H9 (cell line): ENCODE data around the gene BCAP29. TPM values are rescaled to one million over a fixed set of nuclear protein-coding genes. Genes with fewer than 3 reads are reported as not detected.

Experiments used
- DNase-seq: peaks from one replicate; pipeline ENCODE4 v3.0.0-alpha.2; 2017
- H2AFZ ChIP-seq: one replicate; pipeline ENCODE4 v1.6.1; 2013; ENCODE audit warnings: mild to moderate bottlenecking, low read length, control low read depth, moderate library complexity
- H2AK5ac ChIP-seq: 2 replicates; pipeline ENCODE4 v1.6.1; 2013; ENCODE audit warnings: low read length, control low read depth, mixed read lengths; ENCODE audit not compliant: insufficient read length
- H2BK120ac ChIP-seq: one replicate; pipeline ENCODE4 v1.6.1; 2013; ENCODE audit warnings: low read depth, mild to moderate bottlenecking, low read length, control low read depth, inconsistent platforms; ENCODE audit not compliant: poor library complexity, severe bottlenecking
- H2BK12ac ChIP-seq: 2 replicates; pipeline ENCODE4 v1.6.1; 2013; ENCODE audit warnings: low read length, control low read depth, mixed read lengths, low read depth; ENCODE audit not compliant: insufficient read length
- H2BK15ac ChIP-seq: 2 replicates; pipeline ENCODE4 v1.6.1; 2013; ENCODE audit warnings: low read depth, low read length, control low read depth
- H2BK20ac ChIP-seq: one replicate; pipeline ENCODE4 v1.6.1; 2013; ENCODE audit warnings: low read depth, mild to moderate bottlenecking, low read length, control low read depth, inconsistent platforms; ENCODE audit not compliant: poor library complexity, severe bottlenecking
- H2BK5ac ChIP-seq: 2 replicates; pipeline ENCODE4 v1.6.1; 2013; ENCODE audit warnings: low read length, control low read depth, mixed read lengths; ENCODE audit not compliant: insufficient read length
- H3K14ac ChIP-seq: 2 replicates; pipeline ENCODE4 v1.6.1; 2013; ENCODE audit warnings: low read length, control low read depth; ENCODE audit not compliant: insufficient read depth
- H3K18ac ChIP-seq: 2 replicates; pipeline ENCODE4 v1.6.1; 2013; ENCODE audit warnings: low read depth, mild to moderate bottlenecking, mixed read lengths, low read length, control low read depth; ENCODE audit not compliant: insufficient read length
- H3K23ac ChIP-seq: 2 replicates; pipeline ENCODE4 v1.6.1; 2013; ENCODE audit warnings: low read length, control low read depth, mixed read lengths, low read depth; ENCODE audit not compliant: insufficient read length
- H3K23me2 ChIP-seq: 2 replicates; pipeline ENCODE4 v1.6.1; 2013; ENCODE audit warnings: low read depth, mild to moderate bottlenecking, mixed read lengths, low read length, control low read depth; ENCODE audit not compliant: insufficient read length, poor library complexity, severe bottlenecking
- H3K27ac ChIP-seq: 2 replicates; pipeline ENCODE4 v1.5.1; 2013; ENCODE audit warnings: low read length, control low read depth, mixed read lengths, low read depth; ENCODE audit not compliant: insufficient read length
- H3K27me3 ChIP-seq: 2 replicates; pipeline ENCODE4 v1.6.1; 2013; ENCODE audit warnings: low read length, control low read depth, inconsistent platforms; ENCODE audit not compliant: insufficient read depth
- H3K4ac ChIP-seq: 2 replicates; pipeline ENCODE4 v1.6.1; 2013; ENCODE audit warnings: low read depth, mild to moderate bottlenecking, control low read depth, inconsistent platforms, low read length, moderate library complexity
- H3K4me1 ChIP-seq: 2 replicates; pipeline ENCODE4 v1.6.1; 2013; ENCODE audit warnings: low read length, control low read depth, inconsistent platforms; ENCODE audit not compliant: insufficient read depth
- H3K4me2 ChIP-seq: 2 replicates; pipeline ENCODE4 v1.6.1; 2013; ENCODE audit warnings: low read length, control low read depth, mixed read lengths; ENCODE audit not compliant: insufficient read length, insufficient read depth
- H3K56ac ChIP-seq: 2 replicates; pipeline ENCODE4 v1.6.1; 2013; ENCODE audit warnings: low read depth, mild to moderate bottlenecking, mixed read lengths, low read length, control low read depth; ENCODE audit not compliant: insufficient read length
- H3K79me1 ChIP-seq: 2 replicates; pipeline ENCODE4 v1.6.1; 2013; ENCODE audit warnings: low read depth, mild to moderate bottlenecking, moderate library complexity, low read length, control low read depth, inconsistent platforms; ENCODE audit not compliant: insufficient read depth, poor library complexity, severe bottlenecking
- H3K79me2 ChIP-seq: 2 replicates; pipeline ENCODE4 v1.6.1; 2013; ENCODE audit warnings: low read length, control low read depth, inconsistent platforms; ENCODE audit not compliant: insufficient read depth
- H3K9ac ChIP-seq: 2 replicates; pipeline ENCODE4 v1.6.1; 2013; ENCODE audit warnings: low read length, control low read depth, mixed read lengths; ENCODE audit not compliant: insufficient read length; ENCODE audit errors: extremely low read depth
- H3K9me3 ChIP-seq: one replicate; pipeline ENCODE4 v1.6.1; 2013; ENCODE audit warnings: low read depth, low read length, inconsistent platforms; ENCODE audit not compliant: control insufficient read depth
- H3T11ph ChIP-seq: one replicate; pipeline ENCODE4 v1.6.1; 2013; ENCODE audit warnings: mild to moderate bottlenecking, low read length, control low read depth, inconsistent platforms
- H4K20me1 ChIP-seq: one replicate; pipeline ENCODE4 v1.6.1; 2013; ENCODE audit not compliant: control insufficient read depth, insufficient read length, insufficient read depth
- H4K5ac ChIP-seq: 2 replicates; pipeline ENCODE4 v1.6.1; 2013; ENCODE audit warnings: low read depth, mild to moderate bottlenecking, mixed read lengths, low read length, control low read depth; ENCODE audit not compliant: insufficient read length
- H4K8ac ChIP-seq: replicated peaks from 2 replicates; pipeline ENCODE4 v1.6.1; 2013; ENCODE audit warnings: low read length, control low read depth, mixed read lengths, low read depth; ENCODE audit not compliant: insufficient read length
- H4K91ac ChIP-seq: 2 replicates; pipeline ENCODE4 v1.6.1; 2013; ENCODE audit warnings: low read depth, mild to moderate bottlenecking, moderate library complexity, mixed read lengths, low read length, control low read depth; ENCODE audit not compliant: insufficient read length
- H3K27ac Mint-ChIP-seq, 3 experiments: 2 replicates in 2 of 3; 3 replicates in 1 of 3; pipeline ENCODE4 v1.8.0; 2020 to 2021; ENCODE audit warnings: mixed read lengths in 3 of 3, mild to moderate bottlenecking in 1 of 3, moderate library complexity in 1 of 3
- H3K27me3 Mint-ChIP-seq: 2 replicates; pipeline ENCODE4 v1.8.0; 2021; ENCODE audit warnings: low read depth, mild to moderate bottlenecking, moderate library complexity, mixed read lengths
- H3K36me3 Mint-ChIP-seq, 3 experiments: 2 replicates in 2 of 3; 3 replicates in 1 of 3; pipeline ENCODE4 v1.8.0; 2020 to 2021; ENCODE audit warnings: low read depth in 3 of 3, mixed read lengths in 3 of 3; ENCODE audit not compliant: insufficient read depth in 1 of 3
- H3K4me1 Mint-ChIP-seq, 2 experiments: 2 replicates each; pipeline ENCODE4 v1.8.0; 2020; ENCODE audit warnings: mixed read lengths in 2 of 2
- H3K4me3 Mint-ChIP-seq, 2 experiments: 2 replicates in 1 of 2; 3 replicates in 1 of 2; pipeline ENCODE4 v1.8.0; 2020 to 2021; ENCODE audit warnings: mild to moderate bottlenecking in 2 of 2, mixed read lengths in 2 of 2, moderate library complexity in 1 of 2
- H3K9me3 Mint-ChIP-seq, 2 experiments: 2 replicates in 1 of 2; 3 replicates in 1 of 2; pipeline ENCODE4 v1.8.0; 2020; ENCODE audit warnings: mild to moderate bottlenecking in 2 of 2, mixed read lengths in 2 of 2, moderate library complexity in 1 of 2
- CTCF ChIP-seq: fragments of 200-600 bp; sonication (generic); conservative IDR thresholded peaks from 3 replicates; pipeline ENCODE4 v1.8.0; 2021; ENCODE audit warnings: antibody characterized with exemption, mild to moderate bottlenecking
- WGBS: extraction: QIAGEN DNeasy Blood & Tissue Kit; methylation state at CpG from one replicate; pipeline ENCODE4 v1.1.7; 2013; ENCODE audit warnings: missing lambda C conversion rate, low lambda C conversion rate, mixed read lengths; ENCODE audit not compliant: insufficient read length; ENCODE audit errors: extremely low coverage; 5-methylcytosine and 5-hydroxymethylcytosine counted together
- total RNA-seq: library from RNA; stranded (reverse); gene quantifications from 2 replicates; pipeline ENCODE4 v1.2.1, GENCODE V29; 2021

The BCAP29 gene
- total RNA-seq, 1 experiment from 2014 or later: 30.6 TPM

GRCh38 chr7:107667341-107667740 is 87.3 kb downstream of the BCAP29 start:
- no peaks in the 10 kb centered on the region for H3K9me3 ChIP-seq
- no CpG with 5 or more reads among the region's 3 CpGs for WGBS

More at GRCh38 chr7:107667341-107667740, 87.3 kb downstream of the BCAP29 start:
- H2AFZ ChIP-seq: no peak overlapping the region
- no peaks in the 10 kb centered on the region for H3K79me2 ChIP-seq
- H3K4me1 ChIP-seq: no peaks in the 10 kb centered on the region
- peaks cover 0 to under 1% of the 10 kb centered on the region in 2 experiments; a peak in 1 of 5 replicates for H3K9me3 Mint-ChIP-seq
- no peak overlapping the region for H3T11ph ChIP-seq
- no peak overlapping the region for H3K9ac ChIP-seq
- no peak overlapping the region for H3K23ac ChIP-seq
- no peak overlapping the region for H3K56ac ChIP-seq
- peaks cover 5% of the 10 kb centered on the region; the same call in 1 of the 2 replicates for H3K27me3 ChIP-seq
- no peak overlapping the region for H4K8ac ChIP-seq
- no peak overlapping the region for H3K4ac ChIP-seq
- no peaks in the 10 kb centered on the region for H4K20me1 ChIP-seq
- no peak overlapping the region for H2BK15ac ChIP-seq
- no peak overlapping the region for H2BK120ac ChIP-seq
- no peak overlapping the region for H2BK12ac ChIP-seq
- no peak overlapping the region for H3K4me3 Mint-ChIP-seq
- H4K5ac ChIP-seq: no peak overlapping the region
- no peak overlapping the region for H3K27ac Mint-ChIP-seq
- H3K14ac ChIP-seq: no peak overlapping the region
- no peak for TF ChIP-seq CTCF
- no peaks in the 10 kb centered on the region for H3K79me1 ChIP-seq
- H3K36me3 Mint-ChIP-seq: no peaks in the 10 kb centered on the region; a peak in 1 of 7 replicates
- no peak overlapping the region for H3K27ac ChIP-seq
- peaks cover 33% of the 10 kb centered on the region for H3K27me3 Mint-ChIP-seq
- H3K18ac ChIP-seq: no peak overlapping the region
- no peak overlapping the region for H2AK5ac ChIP-seq
- H2BK20ac ChIP-seq: no peak overlapping the region
- no peak overlapping the region for H2BK5ac ChIP-seq
- no peak overlapping the region for H4K91ac ChIP-seq
- DNase-seq: no peak
- H3K4me2 ChIP-seq: no peak overlapping the region
- H3K23me2 ChIP-seq: no peaks in the 10 kb centered on the region
- H3K4me1 Mint-ChIP-seq: peaks cover 0 to 1% of the 10 kb centered on the region in 2 experiments; a peak in 2 of 4 replicates
